Hematopoietic multipotent progenitor cell treated with erythropoietin and hydrocortisone succinate and interleukin-3 and kit ligand, for 17 days (in vitro differentiated cells): ENCODE data around the gene POU3F2.

Experiments
- DNase-seq: peaks from one replicate; pipeline ENCODE4 v3.0.0-alpha.2; 2015; ENCODE audit warnings: low spot score

POU3F2 gene

GRCh38 chr6:98844244-98845210 lies 10.2 kb downstream of the POU3F2 start:
- DNase-seq: no peak

DNA sequence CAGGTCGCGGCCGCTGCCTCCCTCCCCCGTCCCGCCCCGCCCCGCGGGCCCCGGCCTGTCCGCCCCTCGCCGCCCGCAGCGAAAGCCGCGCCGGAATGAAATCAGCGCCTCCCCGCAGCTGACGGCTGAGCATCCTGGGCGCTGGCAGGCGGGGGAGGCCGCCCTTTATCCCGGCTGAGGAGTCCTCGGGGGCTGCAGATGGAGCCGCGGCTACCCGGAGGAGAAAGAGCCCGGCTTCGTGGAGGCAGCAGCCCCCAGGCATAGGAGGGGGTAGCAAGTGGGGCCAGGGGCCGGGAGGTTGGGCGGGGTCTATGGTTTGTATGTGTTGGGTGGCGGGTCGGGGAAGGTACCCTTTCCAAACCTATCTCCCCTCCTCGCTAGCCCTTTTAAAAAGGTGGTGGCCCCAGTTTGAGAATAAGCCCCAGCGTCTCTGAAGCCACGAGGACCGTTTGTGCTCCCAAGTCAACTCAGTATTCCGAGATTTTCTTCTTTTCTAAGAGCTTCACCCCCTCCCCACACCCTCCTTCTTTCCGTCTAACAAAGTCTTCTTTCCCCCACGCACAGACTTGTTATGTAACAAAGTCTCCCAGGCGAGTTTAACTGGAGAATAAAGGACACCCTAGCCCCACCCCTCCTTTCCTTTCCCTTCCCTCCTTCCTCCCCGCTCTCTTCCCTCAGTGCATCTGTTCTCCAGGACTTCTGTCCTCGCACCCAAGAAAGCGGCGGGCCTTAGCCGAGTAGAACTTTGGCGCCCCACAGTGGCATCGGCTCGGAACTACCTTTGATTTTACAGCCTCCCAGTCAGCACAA lies 11.0 kb downstream of the POU3F2 start:
- DNase-seq: peak; percentile 45

DNA sequence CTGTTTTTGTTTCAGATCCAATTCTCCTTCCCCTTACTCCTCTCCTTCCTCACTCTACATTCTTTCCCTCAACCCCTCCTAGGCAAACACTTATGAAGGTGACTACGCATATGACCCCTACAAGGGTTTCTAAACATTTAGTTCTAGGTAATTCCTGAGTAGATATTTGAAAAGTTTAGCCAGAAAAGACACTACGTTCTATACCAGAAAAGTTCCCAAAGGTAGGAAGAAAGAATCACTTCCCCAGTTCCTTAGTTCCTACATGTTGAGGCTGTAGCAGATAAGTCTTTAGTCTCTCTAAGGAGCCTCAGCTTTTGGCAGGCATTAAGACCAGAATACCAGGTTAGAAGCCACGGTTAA lies 11.6 kb downstream of the POU3F2 start:
- DNase-seq: no peak

DNA sequence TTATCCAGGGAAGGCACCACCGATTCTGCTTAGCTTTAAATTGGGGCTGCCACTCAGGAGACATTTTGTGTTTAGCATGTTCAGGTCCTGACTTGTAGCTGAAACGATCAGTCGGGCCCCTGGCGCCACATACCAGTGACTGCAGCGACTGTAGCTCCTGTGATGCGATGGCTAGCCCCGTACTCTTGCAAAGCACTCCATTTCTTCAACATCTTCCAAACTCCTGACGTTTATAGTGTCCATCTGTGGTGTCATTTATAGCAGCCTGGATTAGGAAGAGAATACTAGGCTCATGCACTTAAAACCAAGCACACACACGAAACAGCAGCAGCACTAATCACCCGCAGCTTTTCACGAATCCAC lies 13.0 kb downstream of the POU3F2 start:
- no peak for DNase-seq

DNA sequence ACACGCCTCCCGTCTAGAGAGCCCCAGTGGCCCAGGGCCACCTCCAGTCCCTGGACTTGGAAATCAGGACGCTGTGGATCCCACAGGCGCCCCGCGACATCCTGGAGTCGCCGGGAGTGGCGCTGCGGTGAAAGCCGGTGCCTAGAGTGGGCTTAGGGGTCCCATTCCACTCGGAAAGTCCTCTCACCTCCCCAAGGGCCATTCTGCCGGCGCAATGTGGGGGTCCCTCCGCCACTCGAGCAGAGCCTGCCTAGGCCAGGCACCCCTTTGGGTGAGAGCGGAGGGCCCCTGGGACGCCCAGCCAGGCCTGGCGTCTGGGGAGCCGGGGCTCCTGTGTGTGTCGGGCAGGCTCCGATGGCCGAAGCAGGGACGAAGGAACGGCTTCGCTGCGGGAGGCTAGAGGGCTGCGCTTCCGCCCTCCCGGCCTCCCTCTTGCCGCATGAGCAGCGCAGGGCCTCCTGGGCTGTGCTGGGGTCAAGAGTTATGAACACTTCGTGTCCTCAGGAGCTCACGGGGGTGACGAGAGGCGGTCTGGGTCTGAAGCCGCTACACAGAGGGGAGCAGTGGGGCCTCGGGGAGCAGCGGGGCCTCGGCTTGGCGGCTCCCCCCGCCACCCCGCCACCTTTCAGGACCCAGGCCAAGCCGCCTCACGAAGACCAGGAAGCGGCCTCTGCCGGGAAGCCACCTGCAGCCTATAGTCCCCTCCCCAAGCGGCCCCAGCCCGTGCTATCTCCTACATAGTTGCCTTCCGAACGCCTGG lies 13.6 kb downstream of the POU3F2 start:
- no peak for DNase-seq

DNA sequence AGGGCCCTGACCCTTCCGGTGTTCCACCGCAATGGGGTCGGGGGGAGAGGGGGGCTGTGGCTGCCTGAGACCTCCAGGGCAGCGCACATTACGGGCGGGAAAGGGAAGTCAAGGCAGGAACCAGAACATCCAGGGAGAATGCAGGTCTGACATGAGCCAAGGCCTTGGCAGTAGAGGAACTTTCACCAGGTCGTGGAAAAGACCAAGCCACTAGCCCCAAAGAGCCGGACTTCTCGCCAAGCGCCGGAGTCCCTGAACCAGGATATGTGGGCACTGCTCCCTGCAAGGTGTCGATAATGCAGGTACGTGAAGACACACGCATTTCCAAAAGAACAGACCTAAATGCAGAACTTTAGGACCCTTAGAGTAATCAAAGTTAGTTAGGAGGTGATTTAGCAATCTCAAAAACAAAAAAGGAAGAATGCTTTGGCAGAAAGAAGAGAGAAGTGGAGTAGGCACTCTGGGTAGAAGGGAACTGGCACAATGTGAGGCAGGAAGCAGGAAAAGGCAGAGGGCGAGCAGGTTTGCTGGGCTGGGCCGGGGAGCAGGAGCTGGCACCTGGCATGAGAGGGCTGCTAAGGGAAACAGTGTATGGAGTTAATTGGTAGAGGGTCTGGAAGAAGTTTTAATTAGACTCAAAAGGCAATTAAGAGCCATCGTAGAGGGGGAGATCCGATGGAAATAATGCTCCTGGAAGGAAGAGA lies 14.3 kb downstream of the POU3F2 start:
- no peak for DNase-seq

- DNase-seq: no peak
Measured at GRCh38 chr6:98864497-98864896, 30.1 kb downstream of the POU3F2 start.

DNA sequence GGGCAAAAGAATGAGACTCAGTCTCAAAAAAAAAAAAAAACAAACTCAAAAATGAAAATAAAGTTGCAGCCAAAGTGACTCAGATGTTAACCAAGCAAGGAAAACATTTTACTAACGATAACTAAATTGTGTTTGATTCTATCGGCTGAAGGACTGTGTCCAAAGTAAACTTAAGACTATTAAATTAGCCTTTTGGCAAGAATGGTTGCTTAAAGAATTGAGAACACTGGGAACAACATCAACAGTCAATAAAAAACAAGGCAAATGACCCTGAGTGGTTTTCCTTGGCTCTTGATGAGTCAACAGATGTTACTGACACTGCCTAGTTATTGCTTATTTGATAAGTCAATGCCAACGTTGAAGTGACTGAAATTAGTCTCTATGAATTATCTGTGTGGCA lies 36.7 kb downstream of the POU3F2 start:
- no peak for DNase-seq

- no peak for DNase-seq
Measured at GRCh38 chr6:98871821-98872220, 37.4 kb downstream of the POU3F2 start.

- no peak for DNase-seq
Measured at GRCh38 chr6:98875375-98875774, 41.0 kb downstream of the POU3F2 start.

GRCh38 chr6:98877250-98877649 lies 42.9 kb downstream of the POU3F2 start:
- no peak for DNase-seq

GRCh38 chr6:98880486-98880885 lies 46.1 kb downstream of the POU3F2 start:
- no peak for DNase-seq

GRCh38 chr6:98885330-98885729 lies 51.0 kb downstream of the POU3F2 start:
- DNase-seq: no peak

GRCh38 chr6:98887650-98888049 lies 53.3 kb downstream of the POU3F2 start:
- DNase-seq: no peak
